Left ventricle myocardium inferior (tissue), 1 donor: ENCODE results near the gene APBA1. TPM values are rescaled to one million over a fixed set of nuclear protein-coding genes. Genes with fewer than 3 reads are reported as not detected.

ENCODE experiments used
- DNase-seq: peaks from one replicate; pipeline ENCODE4 v3.0.0-alpha.2; 2020
- H3K27ac ChIP-seq: fragments of 200-600 bp; replicated peaks from 2 replicates; pipeline ENCODE4 v1.8.0; 2021
- H3K27me3 ChIP-seq: fragments of 200-600 bp; 2 replicates; pipeline ENCODE4 v1.8.0; 2021; ENCODE audit warnings: low read depth
- H3K36me3 ChIP-seq: fragments of 200-600 bp; 2 replicates; pipeline ENCODE4 v1.8.0; 2021
- H3K4me1 ChIP-seq: fragments of 200-600 bp; 2 replicates; pipeline ENCODE4 v1.8.0; 2021
- H3K4me3 ChIP-seq: fragments of 200-600 bp; 2 replicates; pipeline ENCODE4 v1.8.0; 2021; ENCODE audit warnings: mild to moderate bottlenecking, moderate library complexity
- H3K9me3 ChIP-seq: fragments of 200-600 bp; replicated peaks from 2 replicates; pipeline ENCODE4 v1.8.0; 2021
- intact Hi-C: fragments of 100-400 bp; cut with micrococcal nuclease; formaldehyde crosslinking; loops from one replicate; pipeline ENCODE4 v1.11.0; 2022
- total RNA-seq: library from RNA; stranded (reverse); fragmentation: NEBNext Ultra II Directional; extraction: Animal tissue kit (Norgen Biotek cat#: 25700); gene quantifications from one replicate; pipeline ENCODE4 v1.2.1, GENCODE V29; 2021
- TF ChIP-seq, protein P1 (sequence below): fragments of 200-600 bp; IDR thresholded peaks from 2 replicates; pipeline ENCODE4 v1.8.0; 2021; ENCODE audit warnings: antibody characterized with exemption, mild to moderate bottlenecking, borderline replicate concordance
- donor health status: DM: no; HTN: yes; CAD: no; lungs with severe emphysema.

The APBA1 gene
- total RNA-seq, 1 donor from 2014 or later: 3.0 TPM

DNA sequence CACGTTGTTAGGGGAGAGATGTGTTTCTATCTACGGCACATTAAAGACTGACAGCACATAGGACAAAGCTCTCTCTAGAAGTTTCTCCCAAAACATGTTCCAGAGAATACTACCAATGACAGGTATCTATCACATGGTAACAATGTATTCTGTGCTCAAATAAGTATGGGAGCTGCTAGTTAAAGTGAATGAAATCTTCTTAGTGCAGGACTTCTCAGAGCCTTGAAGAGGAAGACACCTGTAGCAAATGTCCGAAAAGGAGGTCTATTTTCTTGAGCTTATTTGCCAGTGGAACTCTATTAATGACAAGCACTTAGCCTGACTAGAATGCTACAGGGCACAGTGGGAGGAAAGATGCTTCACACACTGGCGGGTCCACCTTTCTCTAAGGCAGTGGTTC, 209.8 kb downstream of the APBA1 start:
- intact Hi-C loops: no loop called here
- Histone ChIP-seq H3K9me3 (no peaks in the 10 kb centered on the region), H3K4me1 (no peaks in the 10 kb centered on the region), H3K27me3 (no peaks in the 10 kb centered on the region), H3K4me3 (no peak overlapping the region), H3K36me3 (peaks cover 7% of the 10 kb centered on the region), H3K27ac (no peak overlapping the region)
- TF ChIP-seq, protein P1, sequence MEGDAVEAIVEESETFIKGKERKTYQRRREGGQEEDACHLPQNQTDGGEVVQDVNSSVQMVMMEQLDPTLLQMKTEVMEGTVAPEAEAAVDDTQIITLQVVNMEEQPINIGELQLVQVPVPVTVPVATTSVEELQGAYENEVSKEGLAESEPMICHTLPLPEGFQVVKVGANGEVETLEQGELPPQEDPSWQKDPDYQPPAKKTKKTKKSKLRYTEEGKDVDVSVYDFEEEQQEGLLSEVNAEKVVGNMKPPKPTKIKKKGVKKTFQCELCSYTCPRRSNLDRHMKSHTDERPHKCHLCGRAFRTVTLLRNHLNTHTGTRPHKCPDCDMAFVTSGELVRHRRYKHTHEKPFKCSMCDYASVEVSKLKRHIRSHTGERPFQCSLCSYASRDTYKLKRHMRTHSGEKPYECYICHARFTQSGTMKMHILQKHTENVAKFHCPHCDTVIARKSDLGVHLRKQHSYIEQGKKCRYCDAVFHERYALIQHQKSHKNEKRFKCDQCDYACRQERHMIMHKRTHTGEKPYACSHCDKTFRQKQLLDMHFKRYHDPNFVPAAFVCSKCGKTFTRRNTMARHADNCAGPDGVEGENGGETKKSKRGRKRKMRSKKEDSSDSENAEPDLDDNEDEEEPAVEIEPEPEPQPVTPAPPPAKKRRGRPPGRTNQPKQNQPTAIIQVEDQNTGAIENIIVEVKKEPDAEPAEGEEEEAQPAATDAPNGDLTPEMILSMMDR: no peak
- no peak for DNase-seq

DNA sequence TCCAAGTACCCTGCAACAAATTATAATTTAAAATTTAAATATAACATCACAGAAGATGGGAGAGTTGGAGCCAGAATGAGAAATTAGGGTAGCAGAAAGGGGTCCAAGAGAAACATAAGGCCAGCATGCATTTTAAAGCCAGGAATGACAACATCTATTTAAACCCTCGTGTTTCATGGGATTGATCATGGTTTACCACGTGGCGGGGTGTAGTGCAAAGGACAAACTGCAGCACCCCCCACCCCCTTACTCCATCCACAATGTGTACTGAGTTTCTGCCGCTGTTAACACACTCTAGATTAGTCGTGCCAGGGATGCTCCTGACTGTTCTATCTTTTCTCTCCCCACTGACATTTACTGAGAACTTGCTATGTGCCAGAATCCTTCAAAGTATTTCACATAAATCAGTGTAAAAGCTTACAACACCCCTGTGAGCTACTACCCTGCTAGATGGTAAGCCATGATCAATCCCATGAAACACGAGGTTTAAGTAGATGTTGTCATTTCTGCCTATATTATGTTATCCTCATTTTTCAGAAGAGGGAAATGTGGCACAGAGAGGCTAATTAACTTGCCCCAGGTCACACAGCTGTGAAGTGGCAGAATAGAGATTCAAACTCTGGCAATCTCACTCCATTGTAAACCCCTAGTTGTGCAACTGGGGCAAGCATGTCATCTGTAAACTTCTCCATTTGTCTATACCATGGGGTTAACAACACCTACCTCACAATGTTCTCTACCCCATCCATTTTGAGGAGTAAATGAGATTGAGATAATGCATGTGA, 210.9 kb downstream of the APBA1 start:
- peaks cover 3% of the 10 kb centered on the region for H3K36me3 ChIP-seq
- no peak for DNase-seq
- intact Hi-C loops: no loop called here
- H3K4me1 ChIP-seq: no peaks in the 10 kb centered on the region
- no peak overlapping the region for H3K4me3 ChIP-seq
- TF ChIP-seq, protein P1: no peak
- no peaks in the 10 kb centered on the region for H3K9me3 ChIP-seq
- H3K27me3 ChIP-seq: no peaks in the 10 kb centered on the region
- no peak overlapping the region for H3K27ac ChIP-seq

GRCh38 chr9:69460012-69460411, 212.2 kb downstream of the APBA1 start:
- no peak for DNase-seq
- Histone ChIP-seq H3K4me1 (no peaks in the 10 kb centered on the region), H3K27ac (no peak overlapping the region), H3K4me3 (no peak overlapping the region), H3K27me3 (no peaks in the 10 kb centered on the region), H3K36me3 (peaks cover 15% of the 10 kb centered on the region), H3K9me3 (no peaks in the 10 kb centered on the region)
- TF ChIP-seq, protein P1: no peak
- intact Hi-C loops: no loop called here

DNA sequence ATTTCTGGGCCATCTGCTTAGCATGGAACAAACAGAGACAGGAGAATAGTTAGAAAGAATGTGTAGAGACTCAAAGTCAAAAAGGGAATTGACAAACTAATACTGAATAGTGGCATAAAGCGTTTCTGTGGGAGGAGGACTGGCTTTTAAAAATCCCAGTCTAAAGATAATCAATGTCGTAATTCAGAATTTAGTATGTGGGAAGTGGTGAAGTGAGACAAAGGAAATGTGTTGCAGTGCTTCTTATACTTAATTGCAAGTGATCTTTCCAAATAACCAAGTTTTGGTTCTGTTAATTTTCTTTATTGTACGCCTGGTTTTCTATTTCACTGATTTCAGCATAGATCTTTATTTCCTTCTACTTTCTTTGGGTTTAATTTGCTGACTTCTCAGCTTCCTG, 214.0 kb downstream of the APBA1 start:
- Histone ChIP-seq H3K4me1 (no peaks in the 10 kb centered on the region), H3K4me3 (no peak overlapping the region), H3K27me3 (no peaks in the 10 kb centered on the region), H3K36me3 (peaks cover 20% of the 10 kb centered on the region), H3K9me3 (no peaks in the 10 kb centered on the region), H3K27ac (no peak overlapping the region)
- TF ChIP-seq, protein P1: no peak
- no peak for DNase-seq
- intact Hi-C loops: no loop called here

DNA sequence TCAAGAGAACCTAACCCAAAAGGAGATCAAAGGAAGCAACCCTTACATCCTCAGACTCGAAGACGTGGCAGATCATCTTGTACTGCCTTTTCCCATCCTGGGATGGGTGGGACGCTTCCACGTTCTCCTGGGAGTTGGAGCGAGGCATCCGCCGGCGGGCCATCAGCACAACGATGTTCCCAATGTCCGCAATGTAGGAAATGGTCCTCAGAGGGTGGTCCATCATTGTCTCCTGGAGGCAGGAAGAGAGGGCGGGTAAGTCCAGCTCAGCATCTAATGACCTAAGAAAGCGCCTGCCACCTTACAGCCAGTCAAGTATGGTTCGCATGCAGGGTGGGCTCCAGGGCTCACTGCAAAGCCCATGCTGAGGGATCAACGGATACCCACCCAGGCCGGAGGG, 216.0 kb downstream of the APBA1 start:
- TF ChIP-seq, protein P1: no peak
- intact Hi-C loops: no loop called here
- Histone ChIP-seq H3K27me3 (no peaks in the 10 kb centered on the region), H3K9me3 (no peaks in the 10 kb centered on the region), H3K27ac (no peak overlapping the region), H3K36me3 (peaks cover 25% of the 10 kb centered on the region), H3K4me1 (no peaks in the 10 kb centered on the region), H3K4me3 (no peak overlapping the region)
- DNase-seq: no peak
